Neural cell (in vitro differentiated cells): ENCODE data around the gene NSUN6. TPM values are rescaled to one million over a fixed set of nuclear protein-coding genes. Genes with fewer than 3 reads are reported as not detected.

Experiments used
- H2AFZ ChIP-seq: fragments of 200-600, 300-800 bp; sonication (generic), shearing (Covaris generic); 2 replicates; pipeline ENCODE4 v1.6.0; 2014; ENCODE audit warnings: low read depth, mild to moderate bottlenecking, antibody characterized with exemption, low read length, moderate library complexity
- H3F3A ChIP-seq: fragments of 200-600 bp; shearing (Covaris generic); 2 replicates; pipeline ENCODE4 v1.6.1; 2016; ENCODE audit warnings: mild to moderate bottlenecking, moderate library complexity, mixed read lengths, antibody characterized with exemption, low read length; ENCODE audit not compliant: insufficient read depth, poor library complexity, severe bottlenecking
- H3K27ac ChIP-seq: fragments of 200-600, 300-800 bp; sonication (generic), shearing (Covaris generic); 2 replicates; pipeline ENCODE4 v1.5.1; 2014; ENCODE audit warnings: mild to moderate bottlenecking, low read length, moderate library complexity
- H3K27me3 ChIP-seq: fragments of 300-800, 200-600 bp; sonication (generic), shearing (Covaris generic); 2 replicates; pipeline ENCODE4 v1.6.0; 2014; ENCODE audit warnings: mild to moderate bottlenecking, low read depth, low read length, moderate library complexity; ENCODE audit not compliant: insufficient read depth
- H3K36me3 ChIP-seq: fragments of 300-800, 200-600 bp; sonication (generic), shearing (Covaris generic); 2 replicates; pipeline ENCODE4 v1.5.1; 2014; ENCODE audit warnings: mild to moderate bottlenecking, antibody characterized with exemption, low read length, moderate library complexity; ENCODE audit not compliant: insufficient read depth
- H3K4me2 ChIP-seq: fragments of 300-800, 200-600 bp; sonication (generic), shearing (Covaris generic); 2 replicates; pipeline ENCODE4 v1.6.0; 2014; ENCODE audit warnings: mild to moderate bottlenecking, low read length
- H3K4me3 ChIP-seq: fragments of 300-800, 200-600 bp; sonication (generic), shearing (Covaris generic); 2 replicates; pipeline ENCODE4 v1.5.1; 2014; ENCODE audit warnings: mild to moderate bottlenecking, low read length, moderate library complexity
- H3K79me2 ChIP-seq: fragments of 200-600 bp; shearing (Covaris generic); replicated peaks from 2 replicates; pipeline ENCODE4 v1.6.0; 2014; ENCODE audit warnings: mild to moderate bottlenecking, low read length, moderate library complexity; ENCODE audit not compliant: insufficient read depth
- H3K9ac ChIP-seq: fragments of 300-800, 200-600 bp; sonication (generic), shearing (Covaris generic); 2 replicates; pipeline ENCODE4 v1.6.1; 2016; ENCODE audit warnings: mild to moderate bottlenecking, low read length, mixed read lengths
- H3K9me2 ChIP-seq: fragments of 200-600 bp; shearing (Covaris generic); 2 replicates; pipeline ENCODE4 v1.6.1; 2016; ENCODE audit warnings: mild to moderate bottlenecking, low read length, mixed read lengths; ENCODE audit not compliant: insufficient read depth
- H3K9me3 ChIP-seq: fragments of 200-600, 300-800 bp; sonication (generic), shearing (Covaris generic); 2 replicates; pipeline ENCODE4 v1.6.1; 2016; ENCODE audit warnings: mild to moderate bottlenecking, mixed run types, low read length, moderate library complexity, mixed read lengths
- H4K20me1 ChIP-seq: fragments of 200-600 bp; shearing (Covaris generic); 2 replicates; pipeline ENCODE4 v1.6.1; 2016; ENCODE audit warnings: mild to moderate bottlenecking, mixed run types; ENCODE audit not compliant: insufficient read depth
- CTCF ChIP-seq: fragments of 450-650 bp; IDR thresholded peaks from 2 replicates; pipeline ENCODE4 v1.5.1; 2014; ENCODE audit warnings: antibody characterized with exemption, mild to moderate bottlenecking, moderate library complexity; ENCODE audit not compliant: poor library complexity, severe bottlenecking
- EP300 ChIP-seq: fragments of 450-650 bp; conservative IDR thresholded peaks from 2 replicates; pipeline ENCODE4 v1.6.1; 2014; ENCODE audit warnings: antibody characterized with exemption, mild to moderate bottlenecking, moderate library complexity; ENCODE audit not compliant: poor library complexity, severe bottlenecking
- EZH2 ChIP-seq: fragments of 200-600, 300-800 bp; shearing (Covaris generic), sonication (generic); IDR thresholded peaks from 2 replicates; pipeline ENCODE4 v1.6.1; 2014; ENCODE audit warnings: antibody characterized with exemption, low read length, borderline replicate concordance, mild to moderate bottlenecking; ENCODE audit not compliant: insufficient read depth, poor library complexity, severe bottlenecking
- MXI1 ChIP-seq: fragments of 450-650 bp; conservative IDR thresholded peaks from 2 replicates; pipeline ENCODE4 v1.6.1; 2014; ENCODE audit warnings: antibody characterized with exemption, mild to moderate bottlenecking; ENCODE audit not compliant: poor library complexity, severe bottlenecking
- POLR2AphosphoS5 ChIP-seq: IDR thresholded peaks from 2 replicates; pipeline ENCODE4 v1.6.1; 2012
- RAD21 ChIP-seq: fragments of 450-650 bp; conservative IDR thresholded peaks from 2 replicates; pipeline ENCODE4 v1.6.1; 2014; ENCODE audit warnings: antibody characterized with exemption, mild to moderate bottlenecking, moderate library complexity
- REST ChIP-seq: IDR thresholded peaks from 2 replicates; pipeline ENCODE4 v1.6.1; 2012; ENCODE audit warnings: borderline replicate concordance
- SMC3 ChIP-seq: fragments of 450-650 bp; conservative IDR thresholded peaks from 2 replicates; pipeline ENCODE4 v1.6.1; 2014; ENCODE audit warnings: antibody characterized with exemption, mild to moderate bottlenecking, moderate library complexity; ENCODE audit not compliant: poor library complexity
- TAF1 ChIP-seq: IDR thresholded peaks from 2 replicates; pipeline ENCODE4 v1.6.1; 2012; ENCODE audit warnings: low read depth
- polyA plus RNA-seq: library from polyadenylated mRNA; depleted of rRNA; stranded (reverse); fragments of >200 nt; gene quantifications from 2 replicates; pipeline ENCODE4 v1.2.3, GENCODE V29; 2014

The NSUN6 gene
- polyA plus RNA-seq, 1 donor from 2014 or later = 74.6 TPM

- Histone ChIP-seq H3K9me3 (no peaks in the 10 kb centered on the region), H3K9ac (no peak overlapping the region), H4K20me1 (peaks cover 4% of the 10 kb centered on the region), H3K27ac (no peak overlapping the region), H3K4me2 (no peak overlapping the region), H3K27me3 (no peaks in the 10 kb centered on the region), H3K79me2 (peaks cover 70% of the 10 kb centered on the region), H3F3A (no peaks in the 10 kb centered on the region), H2AFZ (no peak overlapping the region), H3K4me3 (no peak overlapping the region), H3K9me2 (no peaks in the 10 kb centered on the region), H3K36me3 (no peaks in the 10 kb centered on the region)
- no peak for TF ChIP-seq CTCF
- TF ChIP-seq EP300 = no peak
- no peak for TF ChIP-seq MXI1
- no peak for TF ChIP-seq TAF1
- TF ChIP-seq EZH2 = no peak
- no peak for TF ChIP-seq POLR2AphosphoS5
- no peak for TF ChIP-seq SMC3
- no peak for TF ChIP-seq REST
- TF ChIP-seq RAD21 = no peak
Observed at GRCh38 chr10:18666810-18667209, 15.4 kb upstream of the NSUN6 start.

GRCh38 chr10:18665815-18666558 is 14.6 kb upstream of the NSUN6 start:
- no peak for TF ChIP-seq CTCF
- no peak for TF ChIP-seq RAD21
- no peak for TF ChIP-seq EP300
- TF ChIP-seq POLR2AphosphoS5 = no peak
- no peak for TF ChIP-seq REST
- no peak for TF ChIP-seq SMC3
- TF ChIP-seq MXI1 = no peak
- no peak for TF ChIP-seq TAF1
- TF ChIP-seq EZH2 = no peak
- Histone ChIP-seq H3F3A (no peaks in the 10 kb centered on the region), H4K20me1 (peaks cover 4% of the 10 kb centered on the region), H3K9ac (no peak overlapping the region), H3K27ac (no peak overlapping the region), H3K79me2 (peaks cover 78% of the 10 kb centered on the region), H3K4me2 (no peak overlapping the region), H3K36me3 (no peaks in the 10 kb centered on the region), H3K4me3 (no peak overlapping the region), H3K9me3 (no peaks in the 10 kb centered on the region), H3K27me3 (no peaks in the 10 kb centered on the region), H2AFZ (no peak overlapping the region), H3K9me2 (no peaks in the 10 kb centered on the region)
